ENCODE measurements around the gene MYPN. TPM values are rescaled to one million over a fixed set of nuclear protein-coding genes. Genes with fewer than 3 reads are reported as not detected.

MYPN gene
- total RNA-seq, 4 donors from 2014 or later: 118 to 342 (median 193) TPM

- intact Hi-C loops (cut with DNase I; ENCODE audit: low total_unique reads): no loop called here
- H3K9me3 ChIP-seq: no peaks in the 10 kb centered on the region
- H3K27me3 ChIP-seq: no peaks in the 10 kb centered on the region
- in situ Hi-C loops (cut with MboI; ENCODE audit: low sequenced_read_pairs in 4 of 4): no loop called here
- peaks cover 6 to 15% of the 10 kb centered on the region in 2 donors for H3K4me1 ChIP-seq
- DNase-seq: no peak
- no peak overlapping the region for H3K4me3 ChIP-seq
- TF ChIP-seq POLR2A (IDR thresholded peaks at IDR 0.05) (no peak), CTCF (IDR thresholded peaks at IDR 0.05 in 4 of 5, conservative IDR thresholded peaks at IDR 0.05 in 1 of 5) (no peak)
- no peak for ATAC-seq
- H3K36me3 ChIP-seq: no peaks in the 10 kb centered on the region
- no peak overlapping the region for H3K27ac ChIP-seq
Measured at GRCh38 chr10:68251625-68252495, 142.6 kb downstream of the MYPN start.

- TF ChIP-seq POLR2A (IDR thresholded peaks at IDR 0.05) (no peak), CTCF (IDR thresholded peaks at IDR 0.05 in 4 of 5, conservative IDR thresholded peaks at IDR 0.05 in 1 of 5) (no peak)
- no peaks in the 10 kb centered on the region for H3K9me3 ChIP-seq
- intact Hi-C loops (cut with DNase I; ENCODE audit: low total_unique reads) (no loop called here), in situ Hi-C loops (cut with MboI; ENCODE audit: low sequenced_read_pairs in 4 of 4) (no loop called here)
- H3K27ac ChIP-seq: no peak overlapping the region
- no peaks in the 10 kb centered on the region for H3K27me3 ChIP-seq
- DNase-seq (no peak), ATAC-seq (no peak)
- no peak overlapping the region for H3K4me3 ChIP-seq
- H3K36me3 ChIP-seq: no peaks in the 10 kb centered on the region
- peaks cover 6 to 15% of the 10 kb centered on the region in 2 donors for H3K4me1 ChIP-seq
Measured at GRCh38 chr10:68253346-68253745, 144.1 kb downstream of the MYPN start.

GRCh38 chr10:68261132-68261856 lies 152.0 kb downstream of the MYPN start:
- in situ Hi-C loops (cut with MboI; ENCODE audit: low sequenced_read_pairs in 4 of 4) (no loop called here), intact Hi-C loops (cut with DNase I; ENCODE audit: low total_unique reads) (no loop called here)
- Histone ChIP-seq H3K36me3 (no peaks in the 10 kb centered on the region), H3K4me1 (no peaks in the 10 kb centered on the region), H3K4me3 (no peak overlapping the region), H3K27ac (no peak overlapping the region), H3K27me3 (no peaks in the 10 kb centered on the region), H3K9me3 (no peaks in the 10 kb centered on the region)
- DNase-seq (no peak), ATAC-seq (no peak)
- no peak for TF ChIP-seq POLR2A (IDR thresholded peaks at IDR 0.05)
- TF ChIP-seq CTCF (IDR thresholded peaks at IDR 0.05 in 4 of 5, conservative IDR thresholded peaks at IDR 0.05 in 1 of 5): no peak

Other genes starting within 250 kb of the MYPN start
- 10 to 100 TPM; 18.7 to 21.5 (median 19.9) TPM for gene SIRT1, start 224.8 kb upstream of the MYPN start, total RNA-seq
- 10 to 100 TPM; 12.8 to 25.2 (median 13.1) TPM for gene HERC4, start 34.2 kb upstream of the MYPN start, total RNA-seq
- gene ATOH7, start 122.6 kb downstream of the MYPN start, total RNA-seq: not detected
- gene HNRNPH3, start 222.6 kb downstream of the MYPN start, total RNA-seq: 10 to 100 TPM; 19.7 to 51.6 (median 25.8) TPM
- gene PBLD, start 223.4 kb downstream of the MYPN start, total RNA-seq: 1 to 10 TPM; 1.9 to 4.8 (median 3.0) TPM

Measured in gastrocnemius medialis (tissue), 4 donors.